ENCODE measurements around the gene UGT2B28.
"Not testable (repeated sequence)": the region's sequence is repeated elsewhere in the genome, so short reads cannot be mapped to it uniquely, and the experiment has no call there.

Gene UGT2B28

DNA sequence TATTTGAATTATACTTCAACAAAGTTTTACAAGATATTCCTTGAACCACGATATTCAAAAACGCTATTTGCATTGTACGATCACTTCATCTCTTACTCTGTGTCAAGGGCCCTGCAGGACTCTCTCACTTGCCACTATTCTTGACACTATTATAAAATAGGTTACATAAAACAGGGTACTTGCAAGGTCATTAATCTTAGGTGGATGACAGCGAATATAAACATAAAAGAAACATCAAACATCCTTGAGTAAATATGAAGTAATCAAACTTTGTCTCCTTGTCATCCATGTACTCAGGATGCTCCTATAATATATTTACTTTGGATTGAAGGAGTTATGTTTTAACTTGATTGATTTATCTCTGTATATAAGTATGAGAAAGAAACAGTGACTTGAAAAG lies at the start of gene UGT2B28:
TSS of gene UGT2B28 (plus strand) at position 395 of the 400 bp plus-strand sequence. CDS start 26 bp downstream, outside the sequence.
- DNase-seq: not testable (repeated sequence)

DNA sequence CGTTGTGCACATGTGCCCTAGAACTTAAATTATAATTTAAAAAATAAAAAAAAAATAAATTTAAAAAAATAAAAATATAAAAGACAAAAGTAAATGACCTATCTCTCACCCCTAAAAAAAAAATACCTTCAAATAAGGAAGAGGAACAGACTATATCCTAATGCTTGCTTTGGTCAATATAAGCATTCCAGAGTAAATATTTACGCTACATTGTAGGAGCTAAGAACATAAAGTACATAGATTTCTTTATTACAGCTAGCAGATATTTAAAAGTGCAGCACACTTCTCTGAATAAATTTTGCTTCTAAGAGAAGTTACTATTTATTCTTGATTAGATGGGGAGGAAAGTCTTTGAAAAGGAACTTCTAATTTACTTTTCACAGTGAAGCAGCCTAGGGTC lies 41.2 kb upstream of the UGT2B28 start:
- DNase-seq: no peak

DNA sequence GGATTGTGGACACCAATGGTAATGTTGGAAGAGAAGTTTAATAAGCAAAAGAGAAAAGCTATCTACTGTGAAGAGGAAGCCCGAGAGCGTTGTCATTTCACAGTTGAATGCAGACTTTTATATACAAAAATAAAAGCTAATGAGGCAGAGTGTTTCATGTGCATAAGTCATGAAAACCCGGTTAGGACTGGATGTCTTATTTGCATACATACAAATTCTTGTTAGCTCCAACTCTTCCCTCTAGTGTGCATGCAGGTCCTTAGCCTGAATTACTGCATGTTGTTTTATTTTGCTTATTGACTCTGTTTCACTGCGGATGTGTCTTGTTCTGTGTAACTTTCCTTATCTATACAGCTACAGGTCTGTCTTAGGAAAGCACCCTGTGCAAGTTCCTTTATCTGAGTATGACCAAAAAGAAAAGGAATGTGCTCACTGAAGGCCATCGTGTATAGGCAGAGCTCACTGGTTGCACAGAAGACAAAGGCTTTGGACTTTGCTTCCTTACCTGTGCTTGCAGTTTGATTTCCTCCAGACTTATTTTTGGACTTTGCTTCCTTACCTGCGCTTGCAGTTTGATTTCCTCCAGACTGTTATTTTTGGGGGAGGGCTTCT lies 40.6 kb upstream of the UGT2B28 start:
- DNase-seq: no peak

DNA sequence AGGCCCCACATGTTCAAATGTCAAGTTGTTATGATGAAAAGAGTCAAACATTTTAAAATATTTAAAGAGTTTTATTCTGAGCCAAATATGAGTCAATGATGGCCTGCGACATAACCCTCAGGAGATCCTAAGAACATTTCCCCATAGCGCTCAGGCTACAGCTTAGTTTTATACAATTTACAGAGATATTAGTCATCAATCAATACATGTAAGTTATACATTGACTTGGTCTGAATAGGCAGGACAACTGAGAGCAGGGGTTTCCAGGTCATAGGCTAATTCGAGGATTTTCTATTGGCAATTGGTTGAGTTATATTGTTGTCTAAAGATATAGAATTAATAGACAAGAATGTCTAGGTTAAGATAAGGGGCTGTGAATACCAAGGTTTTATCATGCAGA lies 39.5 kb upstream of the UGT2B28 start:
- DNase-seq: not testable (repeated sequence)

DNA sequence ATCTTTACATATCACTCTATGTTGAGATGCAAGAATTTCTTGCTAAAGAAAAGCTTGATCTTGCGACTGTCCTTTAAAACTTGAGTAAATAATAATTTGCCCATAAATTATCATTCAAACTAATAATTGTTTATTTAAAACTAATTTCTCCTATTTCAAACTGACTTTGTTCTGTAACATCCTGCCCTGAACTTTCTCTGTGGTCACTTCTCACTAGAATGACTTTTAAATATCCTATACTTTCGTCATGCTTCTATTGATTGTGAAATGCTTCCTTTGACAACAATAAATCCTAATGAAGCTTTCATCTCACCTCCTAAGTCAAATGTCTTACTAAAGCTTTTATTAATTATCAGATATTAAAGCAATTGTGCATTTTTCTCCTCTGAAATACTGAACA lies 38.5 kb upstream of the UGT2B28 start:
- DNase-seq: not testable (repeated sequence)

DNA sequence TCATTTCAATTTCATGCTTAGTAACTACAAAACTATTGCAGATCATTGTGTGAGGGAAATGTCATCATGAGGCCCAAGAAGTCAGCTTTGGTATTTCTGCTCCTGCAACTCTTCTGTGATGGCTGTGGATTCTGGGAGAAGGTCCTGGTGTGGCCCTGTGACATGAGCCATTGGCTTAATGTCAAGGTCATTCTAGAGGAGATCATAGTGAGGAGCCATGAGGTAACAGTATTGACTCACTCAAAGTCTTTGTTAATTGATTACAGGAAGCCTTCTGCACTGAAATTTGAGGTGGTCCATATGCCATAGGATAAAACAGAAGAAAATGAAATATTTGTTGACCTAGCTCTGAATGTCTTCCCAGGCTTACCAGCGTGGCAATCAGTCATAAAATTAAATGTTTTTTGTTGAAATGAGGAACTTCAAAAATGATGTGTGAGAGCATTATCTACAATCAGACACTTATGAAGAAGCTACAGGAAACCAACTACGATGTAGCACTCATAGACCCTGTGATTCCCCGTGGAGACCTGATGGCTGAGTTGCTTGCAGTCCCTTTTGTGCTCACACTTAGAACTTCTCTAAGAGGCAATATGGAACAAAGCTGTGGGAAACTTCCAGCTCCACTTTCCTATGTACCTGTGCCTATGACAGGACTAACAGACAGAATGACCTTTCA lies 37.6 kb upstream of the UGT2B28 start:
- DNase-seq: peak; percentile 1 to 8

DNA sequence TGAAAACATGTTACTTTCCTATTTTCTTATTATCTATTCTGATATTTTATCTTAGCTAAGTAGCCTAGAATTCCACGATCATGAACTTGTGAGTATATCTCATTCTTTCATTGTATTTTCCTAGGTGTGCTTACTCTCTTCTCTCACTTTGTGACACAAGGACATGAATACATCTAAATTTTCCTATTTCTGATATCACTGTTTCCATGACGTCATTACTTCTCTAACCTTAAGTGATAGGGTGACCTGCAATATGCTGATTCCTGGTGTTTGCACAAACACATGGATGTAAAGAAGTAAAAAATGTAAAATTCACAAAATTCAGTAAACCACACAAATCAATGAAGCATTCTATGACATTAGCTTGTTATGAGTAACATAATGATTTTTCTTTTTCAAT lies 29.4 kb upstream of the UGT2B28 start:
- DNase-seq: not testable (repeated sequence)

DNA sequence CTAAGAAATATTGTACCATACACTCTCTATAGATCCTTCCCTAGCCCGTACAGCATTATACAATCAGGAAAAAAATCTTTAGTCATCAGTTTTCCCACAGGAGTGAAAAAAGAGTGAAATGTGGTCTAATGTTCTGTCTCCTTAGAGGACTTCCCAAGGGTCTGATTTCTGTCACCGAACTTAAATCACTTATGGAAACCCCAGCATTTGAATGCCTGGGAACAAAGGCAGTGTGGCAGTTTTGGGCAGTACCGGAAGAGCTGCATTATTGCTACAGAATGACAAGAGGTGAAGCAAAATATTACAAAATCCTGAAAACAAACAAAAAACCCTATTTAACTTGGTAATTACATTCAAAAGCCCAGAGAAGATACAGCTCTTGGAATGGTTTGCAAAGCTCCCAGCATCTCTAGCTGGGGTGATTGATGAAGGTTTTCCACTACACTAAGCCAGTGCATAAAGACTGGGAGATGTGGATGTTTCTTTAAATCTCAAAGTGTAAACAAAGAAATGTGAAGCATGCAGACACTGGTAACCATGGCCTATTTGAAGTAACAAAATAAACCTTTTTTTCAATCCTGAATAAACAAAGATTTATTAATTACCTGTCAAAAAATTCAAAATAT lies 27.0 kb upstream of the UGT2B28 start:
- DNase-seq: not testable (repeated sequence)

DNA sequence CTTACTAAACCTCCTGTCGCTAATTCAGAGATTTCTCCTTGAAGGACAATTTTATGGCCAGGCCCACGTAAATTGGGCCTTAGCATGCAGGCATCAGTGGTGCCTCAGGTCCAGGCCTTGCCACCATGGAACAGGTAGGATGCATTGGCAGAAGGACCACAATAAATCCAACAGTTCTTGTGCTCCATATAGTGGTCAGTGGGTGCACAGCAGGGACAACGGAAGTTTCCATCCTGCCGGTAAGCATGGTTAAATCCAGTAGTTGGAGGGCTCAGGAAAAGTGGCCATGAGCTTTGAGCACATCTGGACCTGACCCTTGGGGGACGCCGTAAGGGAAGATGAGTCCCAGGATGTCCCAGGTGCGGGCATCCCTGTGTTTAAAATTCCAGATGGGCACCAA lies 11.7 kb upstream of the UGT2B28 start:
- DNase-seq: not testable (repeated sequence)

DNA sequence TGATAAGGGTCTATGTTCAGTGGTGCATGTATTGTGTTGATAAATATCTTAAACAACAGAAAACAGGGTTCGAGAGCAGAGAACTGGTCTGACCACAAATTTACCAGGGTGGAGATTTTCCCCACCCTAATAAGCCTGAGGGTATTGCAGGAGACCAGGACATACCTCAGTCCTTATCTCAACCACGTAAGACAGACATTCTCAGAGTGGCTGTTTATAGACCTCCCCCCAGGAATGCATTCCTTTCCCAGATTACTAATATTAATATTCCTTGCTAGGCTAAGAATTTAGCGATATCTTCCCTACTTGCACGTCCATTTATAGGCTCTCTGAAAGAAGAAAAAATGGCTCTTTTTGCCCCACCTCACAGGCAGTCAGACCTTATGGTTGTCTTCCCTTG lies 16.1 kb downstream of the UGT2B28 start:
- DNase-seq: not testable (repeated sequence)

DNA sequence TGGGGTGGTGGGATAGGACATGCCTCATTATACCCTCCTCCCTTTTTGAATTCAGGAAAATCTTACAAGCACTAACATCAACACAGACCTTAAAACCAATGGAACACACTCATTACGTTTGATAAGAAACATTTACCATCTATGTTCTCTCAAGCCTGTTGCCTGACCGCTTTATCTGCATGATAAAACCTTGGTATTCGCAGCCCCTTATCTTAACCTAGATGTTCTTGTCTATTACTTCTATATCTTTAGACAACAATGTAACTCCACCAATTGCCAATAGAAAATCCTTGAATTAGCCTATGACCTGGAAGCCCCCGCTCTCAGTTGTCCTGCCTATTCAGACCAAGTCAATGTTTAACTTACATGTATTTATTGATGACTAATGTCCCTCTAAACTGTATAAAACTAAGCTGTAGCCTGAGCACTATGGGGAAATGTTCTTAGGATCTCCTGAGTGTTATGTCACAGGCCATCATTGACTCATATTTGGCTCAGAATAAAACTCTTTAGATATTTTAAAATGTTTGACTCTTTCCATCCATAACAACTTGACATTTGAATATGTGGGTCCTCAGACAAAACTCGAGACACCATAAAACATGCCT lies 28.3 kb downstream of the UGT2B28 start:
- not testable (repeated sequence) for DNase-seq

DNA sequence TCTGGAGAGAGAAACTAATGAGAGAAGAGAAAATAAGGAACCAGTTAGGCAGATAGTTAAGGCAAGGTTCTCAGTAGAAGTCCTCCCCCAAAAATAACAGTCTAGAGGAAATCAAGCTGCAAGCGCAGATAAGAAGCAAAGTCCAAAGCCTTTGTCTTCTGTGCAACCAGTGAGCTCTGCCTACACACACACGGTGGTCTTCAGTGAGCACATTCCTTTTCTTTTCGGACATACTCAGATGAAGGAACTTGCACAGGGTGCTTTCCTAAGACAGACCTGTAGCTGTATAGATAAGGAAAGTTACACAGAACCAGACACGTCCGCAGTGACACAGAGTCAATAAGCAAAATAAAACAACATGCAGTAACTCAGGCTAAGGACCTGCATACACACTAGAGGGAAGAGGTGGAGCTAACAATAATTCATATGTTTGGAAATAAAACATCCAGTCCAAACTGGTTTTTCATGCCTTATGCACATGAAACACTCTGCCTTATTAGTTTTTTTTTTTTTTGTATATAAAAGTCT lies 29.3 kb downstream of the UGT2B28 start:
- peak; percentile 68 to 81 for DNase-seq

DNA sequence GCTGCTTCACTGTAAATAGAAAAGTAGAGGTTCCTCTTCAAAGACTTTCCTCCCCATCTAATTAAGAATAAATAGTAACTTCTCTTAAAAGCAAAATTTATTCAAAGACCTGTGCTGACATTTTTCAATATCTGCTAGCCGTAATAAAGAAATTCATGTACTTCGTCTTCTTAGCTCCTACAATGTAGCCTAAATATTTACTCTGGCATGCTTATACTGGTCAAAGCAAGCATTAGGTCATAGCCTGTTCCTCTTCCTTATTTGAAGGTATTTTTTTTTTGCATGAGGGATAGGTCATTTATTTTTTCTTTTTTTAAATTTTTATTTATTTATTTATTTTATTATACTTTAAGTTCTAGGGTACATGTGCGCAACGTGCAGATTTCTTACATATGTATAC lies 30.0 kb downstream of the UGT2B28 start:
- not testable (repeated sequence) for DNase-seq

DNA sequence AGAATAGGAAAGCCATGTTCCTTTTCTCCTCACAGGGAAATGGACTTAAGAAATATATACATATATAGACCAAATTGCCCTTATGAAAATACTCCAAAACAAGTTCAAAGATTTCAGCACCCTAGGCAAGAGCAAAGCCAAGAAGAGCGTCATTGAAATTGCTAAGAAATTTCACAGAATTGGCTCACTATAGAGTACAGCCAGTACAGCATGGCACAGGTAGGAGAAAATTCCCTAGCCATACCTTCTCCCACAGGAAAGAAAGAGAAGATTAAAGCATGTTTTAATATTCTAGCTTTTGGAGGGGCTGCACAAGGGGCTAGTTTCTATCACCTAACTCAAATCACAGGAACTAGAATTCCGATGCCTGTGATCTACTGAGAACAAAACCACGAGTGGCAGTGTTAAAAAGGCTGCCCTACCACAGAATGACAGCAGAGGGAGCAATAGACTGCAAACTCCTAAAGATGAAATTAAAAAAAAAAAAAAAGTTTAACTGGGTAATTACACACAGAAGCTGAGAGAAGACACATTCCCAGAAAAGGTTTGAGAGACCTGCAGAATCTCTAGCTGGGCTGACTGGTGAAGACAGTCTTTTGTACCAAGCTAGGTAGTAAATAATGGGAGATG lies 37.5 kb downstream of the UGT2B28 start:
- DNase-seq: peak; percentile 18 to 41

DNA sequence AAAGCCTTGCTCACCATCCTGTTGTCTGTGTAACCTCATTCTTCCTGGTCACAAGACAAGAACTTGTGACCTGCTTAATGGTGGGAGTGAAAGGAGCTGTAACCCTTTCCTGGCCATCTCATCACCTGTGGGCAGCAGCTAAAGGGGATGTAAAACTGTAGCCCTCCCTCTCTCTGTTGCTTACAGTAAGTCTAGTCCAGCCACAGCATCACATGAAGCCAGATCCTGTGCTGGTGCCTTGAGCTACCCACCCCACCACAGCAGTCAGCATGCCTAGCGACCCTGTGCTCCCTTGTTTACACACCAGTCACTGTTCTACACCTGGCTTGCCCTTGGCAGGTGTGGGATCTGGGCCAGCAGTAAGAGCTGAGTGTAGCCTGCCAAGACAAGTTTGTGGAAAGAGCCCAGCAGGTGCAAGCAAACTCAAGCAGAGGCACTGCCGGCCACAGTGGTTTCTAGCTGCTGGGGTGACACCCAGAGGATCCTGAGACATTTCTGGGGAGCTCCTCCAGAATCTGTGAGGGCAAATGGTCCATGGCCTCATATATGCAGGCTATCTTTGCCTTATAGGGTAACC lies 41.0 kb downstream of the UGT2B28 start:
- no peak for DNase-seq

DNA sequence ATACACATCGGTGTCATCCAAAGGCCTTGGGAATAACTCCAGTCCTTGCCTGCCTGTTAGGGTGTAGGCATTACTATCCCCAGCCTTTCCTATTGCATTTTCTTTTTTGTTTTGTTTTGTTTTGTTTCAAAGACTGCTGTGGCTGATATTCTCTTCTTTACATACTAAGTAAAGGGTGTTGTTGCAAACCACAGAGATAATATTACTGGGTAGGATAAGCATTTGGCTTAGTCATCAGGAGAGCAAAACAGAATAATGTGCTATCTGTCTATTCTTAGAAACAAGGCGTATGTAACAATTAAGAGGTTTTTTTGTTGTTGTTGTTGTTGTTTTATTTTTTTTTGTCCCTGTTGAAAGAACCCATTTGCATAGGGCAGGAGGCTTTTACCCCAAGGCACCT lies 41.8 kb downstream of the UGT2B28 start:
- DNase-seq: no peak

DNA sequence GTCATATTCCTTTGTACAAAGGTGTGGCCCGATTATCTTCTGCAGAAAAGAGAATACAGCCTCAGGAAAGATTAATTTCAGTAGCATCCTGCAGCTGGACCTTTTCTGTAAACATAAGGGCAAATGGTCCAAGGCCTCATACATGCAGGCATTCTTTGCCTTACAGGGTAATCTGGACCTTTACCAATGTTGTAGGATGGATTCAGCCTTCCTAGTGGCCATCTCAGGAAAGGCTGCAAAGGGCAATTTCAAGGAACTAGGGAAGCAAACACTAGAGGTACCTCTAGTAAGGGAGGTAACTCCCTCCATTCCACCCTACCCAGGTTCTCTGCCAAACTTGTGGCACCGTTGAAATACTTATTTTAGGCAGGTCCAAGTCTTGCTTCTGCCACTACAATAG lies 43.0 kb downstream of the UGT2B28 start:
- DNase-seq: no peak

DNA sequence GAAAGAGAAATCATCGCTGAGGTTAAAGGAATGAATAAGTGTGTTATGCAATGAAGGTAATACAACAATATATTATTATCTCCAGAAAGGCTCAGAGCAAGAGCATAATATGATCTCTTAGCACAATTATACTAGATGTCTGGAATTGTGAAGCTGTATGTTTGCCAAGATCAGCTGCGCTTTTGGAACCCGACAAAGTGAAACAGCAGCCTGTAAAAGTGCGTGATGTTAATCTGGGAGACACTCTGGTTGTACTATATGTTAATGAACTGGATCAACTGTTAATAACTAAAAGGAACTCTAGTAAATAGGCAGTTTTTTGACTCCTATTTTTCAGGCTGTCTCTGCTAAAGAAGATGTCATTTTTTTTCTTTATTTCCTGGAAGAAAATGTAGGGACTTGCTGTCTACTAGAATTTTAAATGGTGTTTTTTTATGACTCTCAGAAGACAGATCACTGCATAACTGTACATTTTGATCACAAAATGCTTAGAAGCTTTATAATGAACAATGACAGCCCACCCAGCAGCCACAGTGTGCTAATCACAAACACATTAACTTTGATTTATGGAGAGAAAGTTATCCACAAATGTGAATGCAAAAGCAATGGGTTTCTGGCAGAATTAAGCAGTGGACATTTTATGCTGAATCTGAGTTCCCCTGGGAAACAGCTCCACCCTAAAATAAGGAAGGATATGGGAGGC lies 50.2 kb downstream of the UGT2B28 start:
- no peak for DNase-seq

DNA sequence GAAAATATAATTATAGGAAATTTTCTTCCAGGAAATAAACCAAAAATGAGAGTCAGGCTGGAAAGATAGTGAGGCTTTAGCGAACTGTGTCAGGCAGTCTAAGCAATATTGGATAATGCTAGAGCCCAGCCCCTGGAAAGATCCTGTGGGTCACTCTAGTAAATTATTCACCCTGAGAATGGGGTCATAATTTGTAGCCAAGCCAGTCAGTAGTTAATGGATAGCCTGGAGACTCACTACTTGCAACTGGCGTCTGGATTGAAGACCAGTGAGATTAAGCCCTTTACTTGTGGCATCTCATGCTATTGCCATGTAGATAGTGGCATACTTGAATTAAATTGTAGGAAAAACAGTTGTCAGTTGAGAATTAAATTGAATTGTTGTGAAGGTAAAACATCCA lies 51.0 kb downstream of the UGT2B28 start:
- DNase-seq: not testable (repeated sequence)

DNA sequence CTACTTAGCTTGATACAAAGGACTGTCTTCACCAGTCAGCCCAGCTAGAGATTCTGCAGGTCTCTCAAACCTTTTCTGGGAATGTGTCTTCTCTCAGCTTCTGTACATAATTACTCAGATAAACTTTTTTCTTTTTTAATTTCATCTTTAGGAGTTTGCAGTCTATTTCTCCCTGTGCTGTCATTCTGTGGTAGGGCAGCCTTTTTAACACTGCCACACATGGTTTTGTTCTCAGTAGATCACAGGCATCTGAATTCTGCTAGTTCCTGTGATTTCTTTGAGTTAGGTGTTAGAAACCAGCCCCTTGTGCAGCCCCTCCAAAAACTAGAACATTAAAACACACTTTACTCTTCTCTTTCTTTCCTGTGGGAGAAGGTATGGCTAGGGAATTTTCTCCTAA lies 55.2 kb downstream of the UGT2B28 start:
- peak; percentile 25 to 26 for DNase-seq

DNA sequence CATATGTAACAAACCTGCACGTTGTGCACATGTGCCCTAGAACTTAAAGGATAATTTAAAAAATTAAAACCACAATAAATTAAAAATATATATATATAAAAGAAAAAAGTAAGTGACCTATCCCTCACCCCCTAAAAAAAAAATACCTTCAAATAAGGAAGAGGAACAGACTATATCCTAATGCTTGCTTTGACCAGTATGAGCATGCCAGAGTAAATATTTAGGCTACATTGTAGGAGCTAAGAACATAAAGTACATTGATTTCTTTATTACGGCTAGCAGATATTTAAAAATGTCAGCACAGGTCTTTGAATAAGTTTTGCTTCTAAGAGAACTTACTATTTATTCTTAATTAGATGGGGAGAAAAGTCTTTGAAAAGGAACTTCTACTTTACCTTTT lies 62.8 kb downstream of the UGT2B28 start:
- not testable (repeated sequence) for DNase-seq
